K562 (cell line): ENCODE results near the gene EGR1. TPM values are rescaled to one million over a fixed set of nuclear protein-coding genes. Genes with fewer than 3 reads are reported as not detected.

Source experiments
- BCOR ChIP-seq: fragments of 450-650 bp; IDR thresholded peaks from 2 replicates; pipeline ENCODE4 v1.6.1; 2016
- CAMTA2 ChIP-seq: fragments of 250-450 bp; sonication (Bioruptor Pico); conservative IDR thresholded peaks from 2 replicates; pipeline ENCODE4 v1.5.1; 2022
- CREB3L1 ChIP-seq: fragments of 450-650 bp; IDR thresholded peaks from 2 replicates; pipeline ENCODE4 v1.6.1; 2014; ENCODE audit warnings: low read depth, mild to moderate bottlenecking, moderate library complexity, borderline replicate concordance
- ETV1 ChIP-seq: fragments of 450-650 bp; conservative IDR thresholded peaks from 2 replicates; pipeline ENCODE4 v1.6.1; 2016; ENCODE audit warnings: missing genetic modification characterization, control low read depth, low read depth, missing compliant biosample characterization
- FOXA3 ChIP-seq, 2 experiments: fragments of 450-650 bp in 1 of 2; sonication (generic) in 1 of 2; formaldehyde crosslinking; IDR thresholded peaks in 1 of 2; conservative IDR thresholded peaks in 1 of 2; 2 replicates each; pipeline versions ENCODE4 v1.4.0 to v1.8.0; 2020 to 2022; ENCODE audit warnings: mild to moderate bottlenecking in 2 of 2, missing genetic modification reagents in 1 of 2
- GTF2E2 ChIP-seq: fragments of 200-800 bp; sonication (Bioruptor generic); IDR thresholded peaks from 2 replicates; pipeline ENCODE4 v1.6.1; 2016; ENCODE audit warnings: missing genetic modification characterization, missing compliant biosample characterization
- HNRNPLL ChIP-seq: fragments of 200-400 bp; formaldehyde crosslinking; IDR thresholded peaks from 2 replicates; pipeline ENCODE4 v1.6.1; 2017; ENCODE audit warnings: low read length, low read depth, mild to moderate bottlenecking; ENCODE audit not compliant: poor library complexity, severe bottlenecking
- LEF1 ChIP-seq: fragments of 450-650 bp; IDR thresholded peaks from 2 replicates; pipeline ENCODE4 v1.6.1; 2016; ENCODE audit warnings: mild to moderate bottlenecking
- MCM3 ChIP-seq: fragments of 450-650 bp; IDR thresholded peaks from 2 replicates; pipeline ENCODE4 v1.6.1; 2016
- MIER1 ChIP-seq: fragments of 450-650 bp; IDR thresholded peaks from 2 replicates; pipeline ENCODE4 v1.6.1; 2016; ENCODE audit warnings: antibody characterized with exemption, mild to moderate bottlenecking, low read depth
- MXD1 ChIP-seq: fragments of 250-450 bp; sonication (Bioruptor Pico); IDR thresholded peaks from 2 replicates; pipeline ENCODE4 v1.8.0; 2021; ENCODE audit warnings: borderline replicate concordance, mild to moderate bottlenecking, moderate library complexity; ENCODE audit not compliant: poor library complexity, severe bottlenecking
- NFE2L1 ChIP-seq: fragments of 450-650 bp; IDR thresholded peaks from 2 replicates; pipeline ENCODE4 v1.6.1; 2016; ENCODE audit warnings: missing genetic modification characterization, low read depth, mild to moderate bottlenecking, missing compliant biosample characterization, moderate library complexity, borderline replicate concordance
- POLR2AphosphoS2 ChIP-seq: IDR thresholded peaks from 2 replicates; pipeline ENCODE4 v1.6.1; 2012; ENCODE audit warnings: low read length, improper control_type of control experiment
- POLR2G ChIP-seq: fragments of 200-400 bp; formaldehyde crosslinking; IDR thresholded peaks from 2 replicates; pipeline ENCODE4 v1.6.1; 2017; ENCODE audit warnings: low read depth, mild to moderate bottlenecking, antibody characterized with exemption, low read length, moderate library complexity
- SLC30A9 ChIP-seq: fragments of 250-450 bp; sonication (Bioruptor Pico); IDR thresholded peaks from 2 replicates; pipeline ENCODE4 v1.8.0; 2022; ENCODE audit warnings: mild to moderate bottlenecking, moderate library complexity
- SRSF7 ChIP-seq: fragments of 200-400 bp; formaldehyde crosslinking; optimal IDR thresholded peaks from 2 replicates; pipeline ENCODE3; 2017; ENCODE audit warnings: mild to moderate bottlenecking, low read depth, low read length
- TAF1 ChIP-seq: IDR thresholded peaks from 2 replicates; pipeline ENCODE4 v1.6.1; 2011; ENCODE audit warnings: mild to moderate bottlenecking, low read length, moderate library complexity; ENCODE audit not compliant: insufficient read depth, control insufficient read depth, severe bottlenecking; ENCODE audit errors: extremely low read depth
- TBL1XR1 ChIP-seq, 2 experiments: IDR thresholded peaks; 2 replicates each; pipeline ENCODE4 v1.6.1; 2012; ENCODE audit warnings: improper control_type of control experiment in 2 of 2, low read length in 2 of 2, mild to moderate bottlenecking in 1 of 2
- ZNF311 ChIP-seq: fragments of 250-450 bp; sonication (Bioruptor Pico); IDR thresholded peaks from 2 replicates; pipeline ENCODE4 v1.4.0; 2020; ENCODE audit warnings: mild to moderate bottlenecking, moderate library complexity
- ZNF512 ChIP-seq: IDR thresholded peaks from 2 replicates; pipeline ENCODE4 v1.6.1; 2016; ENCODE audit warnings: missing genetic modification characterization, missing compliant biosample characterization
- polyA plus RNA-seq, 8 experiments: library from polyadenylated mRNA; depleted of rRNA in 4 of 8; stranded (reverse) in 5 of 8; unstranded in 3 of 8; fragments of >200 nt; fragmentation: Nextera tagmentation in 2 of 8; fragmentation: Illumina TruSeq in 1 of 8; extraction: Ambion mirVana in 2 of 8; extraction: Trizol in 1 of 8; gene quantifications; 2 replicates each; pipeline versions ENCODE4 v1.2.1 to v1.2.3, GENCODE V29; 2011 to 2014; ENCODE audit warnings: inconsistent platforms in 1 of 8, missing spikeins in 1 of 8
- total RNA-seq, 7 experiments: library from RNA; depleted of rRNA in 6 of 7; stranded (reverse); fragments of >200 nt in 6 of 7; fragmentation: Illumina TruSeq in 2 of 7; extraction: Trizol in 2 of 7; gene quantifications; 2 replicates each; pipeline versions ENCODE4 v1.2.1 to v1.2.3, GENCODE V29; 2011 to 2021; ENCODE audit warnings: low replicate concordance in 1 of 7
- TF ChIP-seq, protein P1 (sequence below): fragments of 450-650 bp; IDR thresholded peaks from 2 replicates; pipeline ENCODE4 v1.6.1; 2016; ENCODE audit warnings: missing biosample characterization, missing genetic modification characterization
- TF ChIP-seq, protein P2 (sequence below): fragments of 250-450 bp; sonication (Bioruptor Pico); IDR thresholded peaks from 2 replicates; pipeline ENCODE4 v1.8.0; 2021; ENCODE audit warnings: mild to moderate bottlenecking, moderate library complexity

The EGR1 gene
- total and polyA plus RNA-seq, 9 of the 15 experiments (the other 6 are each of a cell fraction or from before 2014, with no cell fraction given) = 1.3 to 132 (median 21.5) TPM

DNA sequence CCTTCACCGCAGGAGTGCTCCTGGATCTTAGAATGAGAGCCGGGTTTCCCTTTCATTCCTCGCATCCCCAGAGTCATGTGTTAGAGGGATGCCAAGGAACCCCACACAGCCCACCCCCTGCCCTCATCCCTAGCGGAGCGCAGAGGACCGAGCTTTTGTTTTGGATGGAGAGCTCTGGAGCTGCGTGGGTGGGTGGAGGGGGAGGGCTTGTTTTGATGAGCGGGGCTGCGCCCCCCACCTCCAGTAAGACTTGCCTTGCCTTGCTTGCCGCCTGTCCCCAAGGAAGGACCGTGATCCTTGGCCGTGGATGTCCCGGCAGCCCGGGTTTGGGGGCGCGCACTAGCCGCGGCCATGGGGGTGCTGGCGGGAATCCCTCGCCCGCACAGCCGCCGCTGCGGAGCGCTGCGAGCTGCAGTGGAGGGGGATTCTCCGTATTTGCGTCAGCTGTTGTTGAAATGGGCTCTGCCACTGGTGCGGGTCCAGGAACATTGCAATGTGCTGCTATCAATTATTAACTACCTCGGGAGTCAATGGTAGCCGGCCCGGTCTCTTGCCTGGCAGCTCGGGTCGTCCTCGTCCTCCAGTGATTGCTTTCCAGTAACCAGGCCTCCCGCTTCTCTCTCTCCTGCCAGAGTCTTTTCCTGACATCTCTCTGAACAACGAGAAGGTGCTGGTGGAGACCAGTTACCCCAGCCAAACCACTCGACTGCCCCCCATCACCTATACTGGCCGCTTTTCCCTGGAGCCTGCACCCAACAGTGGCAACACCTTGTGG is 1.0 kb downstream of the EGR1 start (continued):
- no peak for TF ChIP-seq MXD1 (CRISPR knock-in tag)
- TF ChIP-seq POLR2G = peak; percentile 69
- 0 out of 2 replicates have a peak, but pooled peaks have one; percentile 16 for TF ChIP-seq MIER1
- TF ChIP-seq TAF1 = peak; percentile 23
- no peak; a peak in 1 of 4 replicates for TF ChIP-seq TBL1XR1 (IDR thresholded peaks at IDR 0.05; ENCODE audit: low read length in 2 of 2)
- peak; percentile 96 for TF ChIP-seq SRSF7
- TF ChIP-seq BCOR = no peak
- 0 out of 2 replicates have a peak, but pooled peaks have one; percentile 32 for TF ChIP-seq LEF1
- TF ChIP-seq ETV1 (tag) = no peak
- no peak for TF ChIP-seq ZNF311 (CRISPR knock-in tag)
- no peak for TF ChIP-seq GTF2E2 (tag)
- TF ChIP-seq HNRNPLL = peak; percentile 66
- no peak for TF ChIP-seq ZNF512
- TF ChIP-seq NFE2L1 (tag) = no peak
- TF ChIP-seq FOXA3 (CRISPR knock-in tag; conservative IDR thresholded peaks at IDR 0.05 in 1 of 2, IDR thresholded peaks at IDR 0.05 in 1 of 2) = 0 out of 4 replicates have a peak, but pooled peaks of 1 of the 2 experiments have one; percentile 6
- TF ChIP-seq POLR2AphosphoS2 = no peak
- no peak for TF ChIP-seq SLC30A9 (CRISPR knock-in tag)
- TF ChIP-seq MCM3 = no peak
- TF ChIP-seq, protein P1, sequence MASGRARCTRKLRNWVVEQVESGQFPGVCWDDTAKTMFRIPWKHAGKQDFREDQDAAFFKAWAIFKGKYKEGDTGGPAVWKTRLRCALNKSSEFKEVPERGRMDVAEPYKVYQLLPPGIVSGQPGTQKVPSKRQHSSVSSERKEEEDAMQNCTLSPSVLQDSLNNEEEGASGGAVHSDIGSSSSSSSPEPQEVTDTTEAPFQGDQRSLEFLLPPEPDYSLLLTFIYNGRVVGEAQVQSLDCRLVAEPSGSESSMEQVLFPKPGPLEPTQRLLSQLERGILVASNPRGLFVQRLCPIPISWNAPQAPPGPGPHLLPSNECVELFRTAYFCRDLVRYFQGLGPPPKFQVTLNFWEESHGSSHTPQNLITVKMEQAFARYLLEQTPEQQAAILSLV (tag) = no peak
- TF ChIP-seq, protein P2, sequence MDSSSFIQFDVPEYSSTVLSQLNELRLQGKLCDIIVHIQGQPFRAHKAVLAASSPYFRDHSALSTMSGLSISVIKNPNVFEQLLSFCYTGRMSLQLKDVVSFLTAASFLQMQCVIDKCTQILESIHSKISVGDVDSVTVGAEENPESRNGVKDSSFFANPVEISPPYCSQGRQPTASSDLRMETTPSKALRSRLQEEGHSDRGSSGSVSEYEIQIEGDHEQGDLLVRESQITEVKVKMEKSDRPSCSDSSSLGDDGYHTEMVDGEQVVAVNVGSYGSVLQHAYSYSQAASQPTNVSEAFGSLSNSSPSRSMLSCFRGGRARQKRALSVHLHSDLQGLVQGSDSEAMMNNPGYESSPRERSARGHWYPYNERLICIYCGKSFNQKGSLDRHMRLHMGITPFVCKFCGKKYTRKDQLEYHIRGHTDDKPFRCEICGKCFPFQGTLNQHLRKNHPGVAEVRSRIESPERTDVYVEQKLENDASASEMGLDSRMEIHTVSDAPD (CRISPR knock-in tag) = no peak
- no peak for TF ChIP-seq CREB3L1
- TF ChIP-seq CAMTA2 (CRISPR knock-in tag) = 0 out of 2 replicates have a peak, but pooled peaks have one; percentile 47
